Peyer's patch (tissue), 4 donors: Measurements from ENCODE around the gene PDSS2. TPM values are rescaled to one million over a fixed set of nuclear protein-coding genes. Genes with fewer than 3 reads are reported as not detected.
"Not testable (repeated sequence)": the region's sequence is repeated elsewhere in the genome, so short reads cannot be mapped to it uniquely, and the experiment has no call there.

Experiments
- DNase-seq, 3 donors: peaks; one replicate each; pipeline ENCODE4 v3.0.0-alpha.2; 2017 to 2019
- H3K27ac ChIP-seq, 4 donors: fragments of 200-600 bp; sonication (generic); one replicate each; pipeline ENCODE4 v1.5.1; 2016 to 2019
- H3K27me3 ChIP-seq, 2 donors: fragments of 200-600 bp; sonication (generic); one replicate each; pipeline ENCODE4 v1.5.1; 2019
- H3K36me3 ChIP-seq, 3 donors: fragments of 200-600 bp; sonication (generic); one replicate each; pipeline ENCODE4 v1.5.1; 2016 to 2019
- H3K4me1 ChIP-seq, 4 donors: fragments of 200-600 bp; sonication (generic); one replicate each; pipeline ENCODE4 v1.5.1; 2016 to 2019
- H3K4me3 ChIP-seq, 4 donors: fragments of 200-600 bp; sonication (generic); 1 replicate in 3 of 4; 2 replicates in 1 of 4; pipeline ENCODE4 v1.5.1; 2016 to 2019; ENCODE audit warnings: mild to moderate bottlenecking in 1 of 4
- H3K9me3 ChIP-seq, 4 donors: fragments of 200-600 bp; sonication (generic); one replicate each; pipeline ENCODE4 v1.5.1; 2016 to 2019; ENCODE audit warnings: mild to moderate bottlenecking in 1 of 4
- POLR2A ChIP-seq, 2 donors: fragments of 450-650 bp; IDR thresholded peaks; one replicate each; pipeline ENCODE4 v1.5.1; 2017; ENCODE audit warnings: antibody characterized with exemption in 2 of 2, mild to moderate bottlenecking in 2 of 2, moderate library complexity in 2 of 2
- total RNA-seq, 4 donors: library from RNA; depleted of rRNA; stranded (reverse); fragments of >200 nt; gene quantifications; one replicate each; pipeline ENCODE4 v1.1.0, GENCODE V29; 2016
- TF ChIP-seq, protein P1 (sequence below), 6 experiments: fragments of 450-650 bp in 4 of 6; fragments of 200-600 bp in 2 of 6; sonication (generic) in 1 of 6; IDR thresholded peaks; one replicate each; pipeline ENCODE4 v1.5.1; 2017 to 2019; ENCODE audit warnings: antibody characterized with exemption in 6 of 6, mild to moderate bottlenecking in 3 of 6, moderate library complexity in 1 of 6

Gene PDSS2
- total RNA-seq, 4 donors from 2014 or later = 9.5 to 16.5 (median 15.4) TPM

DNA sequence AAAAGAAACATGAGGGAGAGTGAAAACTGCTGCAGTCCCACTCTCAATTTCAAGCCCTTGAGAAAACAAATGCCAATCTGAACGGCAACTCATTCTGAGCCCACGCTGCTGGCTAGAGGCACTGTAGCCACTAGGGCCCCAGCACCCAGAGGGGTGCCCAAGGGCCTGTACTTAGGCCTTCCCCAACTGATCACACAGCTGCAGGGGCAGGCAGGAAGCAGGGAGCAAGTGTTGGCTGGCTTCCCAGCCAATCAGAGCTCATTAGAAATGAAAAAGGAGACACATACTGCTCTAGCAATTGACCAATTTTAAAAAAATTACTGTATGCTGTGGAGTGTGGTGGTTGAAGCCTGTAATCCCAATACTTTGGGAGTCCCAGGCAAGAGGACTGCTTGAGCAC lies 340.4 kb downstream of the PDSS2 start:
- no peaks in the 10 kb centered on the region for H3K27me3 ChIP-seq
- TF ChIP-seq, protein P1, sequence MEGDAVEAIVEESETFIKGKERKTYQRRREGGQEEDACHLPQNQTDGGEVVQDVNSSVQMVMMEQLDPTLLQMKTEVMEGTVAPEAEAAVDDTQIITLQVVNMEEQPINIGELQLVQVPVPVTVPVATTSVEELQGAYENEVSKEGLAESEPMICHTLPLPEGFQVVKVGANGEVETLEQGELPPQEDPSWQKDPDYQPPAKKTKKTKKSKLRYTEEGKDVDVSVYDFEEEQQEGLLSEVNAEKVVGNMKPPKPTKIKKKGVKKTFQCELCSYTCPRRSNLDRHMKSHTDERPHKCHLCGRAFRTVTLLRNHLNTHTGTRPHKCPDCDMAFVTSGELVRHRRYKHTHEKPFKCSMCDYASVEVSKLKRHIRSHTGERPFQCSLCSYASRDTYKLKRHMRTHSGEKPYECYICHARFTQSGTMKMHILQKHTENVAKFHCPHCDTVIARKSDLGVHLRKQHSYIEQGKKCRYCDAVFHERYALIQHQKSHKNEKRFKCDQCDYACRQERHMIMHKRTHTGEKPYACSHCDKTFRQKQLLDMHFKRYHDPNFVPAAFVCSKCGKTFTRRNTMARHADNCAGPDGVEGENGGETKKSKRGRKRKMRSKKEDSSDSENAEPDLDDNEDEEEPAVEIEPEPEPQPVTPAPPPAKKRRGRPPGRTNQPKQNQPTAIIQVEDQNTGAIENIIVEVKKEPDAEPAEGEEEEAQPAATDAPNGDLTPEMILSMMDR (IDR thresholded peaks at IDR 0.05) = no peak
- no peak for TF ChIP-seq POLR2A (IDR thresholded peaks at IDR 0.05)
- H3K27ac ChIP-seq = no peak overlapping the region
- peaks cover 0 to 6% (median 0%) of the 10 kb centered on the region in 4 donors for H3K4me1 ChIP-seq
- no peaks in the 10 kb centered on the region for H3K36me3 ChIP-seq
- no peak overlapping the region for H3K4me3 ChIP-seq
- no peaks in the 10 kb centered on the region for H3K9me3 ChIP-seq
- peak in 1 of 3 donors; percentile 30 for DNase-seq

DNA sequence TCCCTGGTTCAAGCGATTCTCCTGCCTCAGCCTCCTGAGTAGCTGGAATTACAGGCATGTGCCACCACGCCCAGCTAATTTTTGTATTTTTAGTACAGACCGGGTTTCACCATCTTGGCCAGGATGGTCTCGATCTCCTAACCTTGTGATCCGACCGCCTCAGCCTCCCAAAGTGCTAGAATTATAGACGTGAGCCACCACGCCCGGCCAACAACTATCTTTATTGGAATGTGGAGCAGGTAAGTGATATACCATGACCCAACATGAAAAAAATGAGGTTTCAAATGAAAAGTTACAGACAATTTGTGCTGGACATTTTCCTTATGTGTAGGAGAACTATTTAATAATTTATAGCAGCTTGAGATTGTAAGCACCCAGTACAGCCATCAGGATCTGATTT lies 340.8 kb downstream of the PDSS2 start:
- peak in 1 of 3 donors; percentile 17 for DNase-seq
- H3K27me3 ChIP-seq, H3K27ac ChIP-seq, H3K9me3 ChIP-seq, H3K36me3 ChIP-seq, H3K4me3 ChIP-seq: not testable (repeated sequence)
- peaks cover 0 to 10% (median 0%) of the 10 kb centered on the region in 4 donors for H3K4me1 ChIP-seq

DNA sequence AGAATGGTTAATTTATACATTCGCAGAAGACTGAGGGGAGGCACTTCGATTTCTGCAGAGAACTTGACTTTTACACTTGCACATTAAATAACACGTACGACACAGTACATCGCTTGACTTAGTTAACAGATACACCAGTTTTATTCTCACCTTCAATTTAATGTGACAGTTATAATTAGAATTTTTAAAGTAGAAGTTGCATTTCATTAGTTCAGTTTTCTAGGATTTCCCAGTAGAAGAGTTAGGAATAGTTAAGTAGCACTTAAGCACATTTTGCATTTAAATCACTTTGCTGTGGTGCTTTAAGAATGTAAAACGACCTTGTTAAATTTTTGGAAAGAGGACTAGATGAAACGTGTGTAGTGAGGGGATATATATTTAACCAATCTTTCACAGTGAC lies 342.4 kb downstream of the PDSS2 start:
- no peaks in the 10 kb centered on the region for H3K36me3 ChIP-seq
- TF ChIP-seq POLR2A (IDR thresholded peaks at IDR 0.05) = no peak
- TF ChIP-seq, protein P1 (IDR thresholded peaks at IDR 0.05) = no peak

DNA sequence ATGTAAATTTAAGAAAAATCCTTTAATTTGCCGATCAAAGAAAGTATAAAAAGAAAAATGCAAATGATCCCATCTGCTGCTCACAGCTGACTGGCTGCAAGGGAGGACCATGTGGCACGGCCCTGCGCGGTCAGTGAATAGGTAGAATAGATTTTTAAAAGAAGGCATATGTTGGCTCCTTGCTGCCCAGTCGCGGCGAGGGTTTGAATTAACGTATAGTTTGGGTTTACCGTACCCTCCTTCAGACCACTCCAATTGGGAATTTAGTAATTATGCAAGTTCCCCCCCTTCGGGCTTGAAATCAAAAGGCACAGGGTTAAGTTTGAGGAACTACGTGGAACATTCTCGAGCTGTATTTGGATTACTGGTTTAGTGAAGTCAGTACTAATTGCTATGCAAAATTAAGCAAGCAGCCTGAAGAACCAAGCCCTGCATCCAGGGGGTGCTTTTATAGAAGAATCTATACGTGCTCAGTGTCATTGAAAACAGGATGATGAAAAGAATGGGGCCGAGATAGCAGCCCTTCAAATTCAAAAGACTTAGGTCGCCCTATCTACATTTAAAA lies 343.0 kb downstream of the PDSS2 start:
- no peaks in the 10 kb centered on the region for H3K9me3 ChIP-seq
- H3K36me3 ChIP-seq = no peaks in the 10 kb centered on the region
- TF ChIP-seq POLR2A (IDR thresholded peaks at IDR 0.05) = no peak
- TF ChIP-seq, protein P1 (IDR thresholded peaks at IDR 0.05) = peak in 1 of 6 experiments; percentile 14
- H3K27ac ChIP-seq = peak overlapping the region in 2 of 4 donors; percentile 72 to 82
- H3K4me3 ChIP-seq = peak overlapping the region; percentile 62 to 95 (median 76)
- H3K4me1 ChIP-seq = peaks cover 0 to 11% (median 0%) of the 10 kb centered on the region in 4 donors
- no peaks in the 10 kb centered on the region for H3K27me3 ChIP-seq
- DNase-seq = peak; percentile 56 to 61 (median 60)

More for the DNA sequence above, 342.4 kb downstream of the PDSS2 start:
- no peak for DNase-seq
- H3K27me3 ChIP-seq = no peaks in the 10 kb centered on the region
- H3K9me3 ChIP-seq = no peaks in the 10 kb centered on the region
- H3K4me1 ChIP-seq = peaks cover 0 to 11% (median 0%) of the 10 kb centered on the region in 4 donors
- H3K4me3 ChIP-seq = peak overlapping the region in 1 of 4 donors; percentile 95
- peak overlapping the region in 1 of 4 donors; percentile 72 for H3K27ac ChIP-seq

DNA sequence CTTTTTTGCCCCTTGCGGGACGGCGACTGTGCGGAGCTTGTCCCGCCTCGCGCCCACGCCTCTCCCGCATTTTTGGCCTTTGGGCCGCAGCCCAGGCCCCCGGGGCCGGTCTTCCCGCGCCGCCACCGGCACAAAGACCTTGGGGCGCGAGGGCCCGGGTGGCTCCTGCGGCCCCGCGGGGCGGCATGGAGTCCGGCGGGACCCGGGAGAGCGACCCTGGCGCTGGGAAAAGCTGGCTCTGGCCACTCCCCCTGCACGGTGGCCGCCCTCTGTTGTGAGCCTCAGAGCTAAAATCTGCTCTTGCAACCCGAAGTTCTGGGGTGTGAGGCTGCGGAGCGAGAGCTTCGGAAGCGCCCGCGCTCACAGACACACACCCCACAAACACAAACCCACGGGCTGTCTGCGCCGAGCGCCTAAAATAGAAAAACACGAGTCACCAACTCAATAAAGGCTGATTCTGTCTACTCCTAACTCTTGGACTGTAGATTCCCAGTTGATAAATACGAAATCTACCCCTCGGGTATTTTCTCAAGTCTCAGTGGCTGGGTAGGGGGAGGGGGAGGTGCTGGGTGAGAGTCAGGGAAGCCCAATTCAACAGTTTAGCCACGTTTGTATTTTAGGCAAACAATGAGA lies 343.6 kb downstream of the PDSS2 start:
- DNase-seq = peak; percentile 35 to 66 (median 55)
- no peak for TF ChIP-seq POLR2A (IDR thresholded peaks at IDR 0.05)
- peak overlapping the region; percentile 62 to 95 (median 76) for H3K4me3 ChIP-seq
- H3K4me1 ChIP-seq = peaks cover 0 to 11% (median 0%) of the 10 kb centered on the region in 4 donors
- H3K36me3 ChIP-seq = no peaks in the 10 kb centered on the region
- peak overlapping the region; percentile 27 to 82 (median 56) for H3K27ac ChIP-seq
- no peaks in the 10 kb centered on the region for H3K27me3 ChIP-seq
- H3K9me3 ChIP-seq = no peaks in the 10 kb centered on the region

DNA sequence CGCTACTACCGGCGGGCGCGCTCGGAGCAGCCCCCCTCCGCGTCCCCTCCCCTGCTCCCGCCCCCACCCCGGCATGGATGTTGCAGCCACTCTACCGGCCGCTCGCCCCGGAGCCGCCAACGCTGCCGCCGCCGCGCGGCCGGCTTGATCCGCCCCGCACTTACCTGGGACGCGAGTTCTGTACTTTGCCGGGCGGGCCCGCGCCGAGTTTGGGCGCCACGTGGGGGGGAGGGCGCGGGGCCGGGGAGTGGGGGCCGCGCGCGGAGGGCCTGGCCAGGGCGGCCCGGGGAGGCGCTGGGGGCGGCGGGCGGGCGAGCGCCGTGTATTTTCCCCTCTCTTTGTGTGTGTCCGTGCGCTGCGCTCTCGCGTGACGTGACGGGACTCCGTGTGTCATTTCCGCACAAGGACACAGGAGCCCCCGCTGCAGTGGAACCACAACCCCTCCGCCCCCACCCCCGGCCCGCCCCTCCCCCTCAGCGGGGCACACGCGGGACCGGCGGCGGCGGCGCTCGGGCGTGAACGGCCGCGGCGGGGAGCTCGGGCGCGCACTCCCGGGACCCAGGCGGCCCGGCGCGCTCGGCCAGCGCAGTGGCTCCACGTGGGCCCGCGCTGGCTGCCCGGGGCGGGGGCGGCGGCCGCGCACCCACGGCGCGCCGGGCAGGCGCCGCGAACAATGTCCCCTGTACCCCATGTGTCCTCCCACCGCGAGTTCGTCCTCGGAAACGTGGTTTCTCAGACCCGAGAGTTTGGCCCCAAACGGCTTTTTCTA lies 344.3 kb downstream of the PDSS2 start, which contains the start of gene BEND3:
Gene BEND3, minus strand, starts transcription at position 590 of the 769 bp plus-strand sequence. CDS start 16,230 bp downstream, outside the sequence.
- H3K9me3 ChIP-seq = no peaks in the 10 kb centered on the region
- H3K4me3 ChIP-seq = peak within 1 kb of the TSS; percentile 62 to 95 (median 76)
- DNase-seq = peak; percentile 38 to 66 (median 65)
- H3K27me3 ChIP-seq = no peaks in the 10 kb centered on the region
- no peaks in the 10 kb centered on the region for H3K36me3 ChIP-seq
- H3K4me1 ChIP-seq = peaks cover 0 to 11% (median 0%) of the 10 kb centered on the region in 4 donors
- peak within 1 kb of the TSS; percentile 58 to 82 (median 76) for H3K27ac ChIP-seq
- TF ChIP-seq POLR2A (IDR thresholded peaks at IDR 0.05) = no peak
- TF ChIP-seq, protein P1 (IDR thresholded peaks at IDR 0.05) = no peak
